ENCODE measurements around the gene PCMT1.

PCMT1 gene

GRCh38 chr6:149856256-149856994, 106.9 kb downstream of the PCMT1 start:
- no peak for DNase-seq

- no peak for DNase-seq
Measured at GRCh38 chr6:149857541-149857940, 108.0 kb downstream of the PCMT1 start.

- DNase-seq = no peak
Measured at GRCh38 chr6:149859368-149859767, 109.8 kb downstream of the PCMT1 start.

GRCh38 chr6:149859938-149860337, 110.4 kb downstream of the PCMT1 start:
- no peak for DNase-seq

- DNase-seq = no peak
Measured at GRCh38 chr6:149860513-149860833, 110.9 kb downstream of the PCMT1 start.
